NB4 (cell line): ENCODE results near the gene MAP3K5.

Experiments used
- DNase-seq: peaks from one replicate; pipeline ENCODE4 v3.0.0; 2010; ENCODE audit warnings: low read depth
- H3K4me3 ChIP-seq: one replicate; pipeline ENCODE4 v1.5.1; 2011; ENCODE audit warnings: mild to moderate bottlenecking, low read depth, low read length, moderate library complexity
- CTCF ChIP-seq: IDR thresholded peaks from one replicate; pipeline ENCODE4 v1.5.1; 2012; ENCODE audit warnings: low read depth, low read length
- MAX ChIP-seq: IDR thresholded peaks from 2 replicates; pipeline ENCODE4 v1.6.1; 2011; ENCODE audit warnings: low read depth, low read length
- MYC ChIP-seq: IDR thresholded peaks from 2 replicates; pipeline ENCODE4 v1.6.1; 2011; ENCODE audit warnings: low read depth, low read length
- POLR2A ChIP-seq: IDR thresholded peaks from 2 replicates; pipeline ENCODE4 v1.6.1; 2011; ENCODE audit warnings: mild to moderate bottlenecking; ENCODE audit not compliant: insufficient read length; ENCODE audit errors: extremely low read depth

The MAP3K5 gene

GRCh38 chr6:136767570-136768309, 24.5 kb downstream of the MAP3K5 start:
- H3K4me3 ChIP-seq: no peak overlapping the region
- peak; percentile 68 for DNase-seq
- no peak for TF ChIP-seq MAX
- TF ChIP-seq POLR2A: no peak
- no peak for TF ChIP-seq MYC

GRCh38 chr6:136767103-136767502, 25.2 kb downstream of the MAP3K5 start:
- TF ChIP-seq MAX (no peak), CTCF (no peak), POLR2A (no peak), MYC (no peak)
- DNase-seq: no peak
- H3K4me3 ChIP-seq: no peak overlapping the region

- no peak for TF ChIP-seq MAX
- no peak for TF ChIP-seq MYC
- TF ChIP-seq POLR2A: no peak
- TF ChIP-seq CTCF: no peak
- H3K4me3 ChIP-seq: no peak overlapping the region
These were observed 26.0 kb downstream of the MAP3K5 start for GRCh38 chr6:136766274-136766673.

GRCh38 chr6:136764517-136764993, 27.7 kb downstream of the MAP3K5 start:
- no peak overlapping the region for H3K4me3 ChIP-seq
- peak; percentile 77 for DNase-seq
- TF ChIP-seq MYC (no peak), MAX (no peak), CTCF (no peak), POLR2A (no peak)

More at GRCh38 chr6:136766274-136766673, 26.0 kb downstream of the MAP3K5 start:
- no peak for DNase-seq

- H3K4me3 ChIP-seq: no peak overlapping the region
- DNase-seq: peak; percentile 35
- no peak for TF ChIP-seq MAX
These were observed 28.4 kb downstream of the MAP3K5 start for GRCh38 chr6:136763716-136764516.

GRCh38 chr6:136763255-136763654, 29.0 kb downstream of the MAP3K5 start:
- no peak for TF ChIP-seq MAX
- TF ChIP-seq POLR2A: no peak
- no peak for TF ChIP-seq CTCF
- TF ChIP-seq MYC: no peak
- H3K4me3 ChIP-seq: no peak overlapping the region
- DNase-seq: no peak
